MM.1S (cell line): ENCODE results near the gene MTMR2.

Experiments
- DNase-seq: peaks from one replicate; pipeline ENCODE4 v3.0.0-alpha.2; 2015
- H2AFZ ChIP-seq: fragments of 300-600 bp; sonication (generic); 2 replicates; pipeline ENCODE4 v1.6.0; 2016; ENCODE audit warnings: antibody characterized with exemption, low read length
- H3F3A ChIP-seq: fragments of 300-600 bp; sonication (generic); 2 replicates; pipeline ENCODE4 v1.6.1; 2016; ENCODE audit warnings: mild to moderate bottlenecking, antibody characterized with exemption, low read length, moderate library complexity, mixed read lengths; ENCODE audit not compliant: insufficient read depth
- H3K27ac ChIP-seq: fragments of 300-600 bp; sonication (generic); 2 replicates; pipeline ENCODE4 v1.5.1; 2016; ENCODE audit warnings: mild to moderate bottlenecking, low read length
- H3K27me3 ChIP-seq: fragments of 300-600 bp; sonication (generic); replicated peaks from 2 replicates; pipeline ENCODE4 v1.6.0; 2016; ENCODE audit warnings: low read length; ENCODE audit not compliant: insufficient read depth
- H3K36me3 ChIP-seq: fragments of 300-600 bp; sonication (generic); replicated peaks from 2 replicates; pipeline ENCODE4 v1.6.1; 2016; ENCODE audit warnings: mild to moderate bottlenecking, low read length, mixed read lengths; ENCODE audit not compliant: insufficient read depth
- H3K4me1 ChIP-seq: fragments of 300-600 bp; sonication (generic); 2 replicates; pipeline ENCODE4 v1.6.1; 2016; ENCODE audit warnings: low read length, mixed read lengths
- H3K4me2 ChIP-seq: fragments of 300-600 bp; sonication (generic); 2 replicates; pipeline ENCODE4 v1.6.0; 2016; ENCODE audit warnings: low read depth, low read length
- H3K4me3 ChIP-seq: fragments of 300-600 bp; sonication (generic); 2 replicates; pipeline ENCODE4 v1.5.1; 2016; ENCODE audit warnings: low read length, mixed read lengths
- H3K79me2 ChIP-seq: fragments of 300-600 bp; sonication (generic); 2 replicates; pipeline ENCODE4 v1.6.1; 2016; ENCODE audit warnings: mixed run types, low read length, mixed read lengths
- H3K9ac ChIP-seq: fragments of 300-600 bp; sonication (generic); 2 replicates; pipeline ENCODE4 v1.6.1; 2016; ENCODE audit warnings: low read length, mixed read lengths
- H3K9me2 ChIP-seq: fragments of 300-600 bp; sonication (generic); replicated peaks from 2 replicates; pipeline ENCODE4 v1.6.1; 2016; ENCODE audit warnings: mild to moderate bottlenecking, low read length, mixed read lengths; ENCODE audit not compliant: insufficient read depth
- H3K9me3 ChIP-seq: fragments of 300-600 bp; sonication (generic); replicated peaks from 2 replicates; pipeline ENCODE4 v1.6.1; 2016; ENCODE audit warnings: mild to moderate bottlenecking, low read length, mixed read lengths; ENCODE audit not compliant: insufficient read depth
- H4K20me1 ChIP-seq: fragments of 300-600 bp; sonication (generic); 2 replicates; pipeline ENCODE4 v1.6.1; 2016; ENCODE audit warnings: mild to moderate bottlenecking, low read length, moderate library complexity, mixed read lengths; ENCODE audit not compliant: insufficient read depth
- EZH2 ChIP-seq: fragments of 300-600 bp; sonication (generic); optimal IDR thresholded peaks from 2 replicates; pipeline ENCODE3; 2017; ENCODE audit warnings: low read depth, mild to moderate bottlenecking, antibody characterized with exemption, low read length, mixed read lengths
- EZH2phosphoT487 ChIP-seq: fragments of 300-600 bp; sonication (generic); IDR thresholded peaks from 2 replicates; pipeline ENCODE4 v1.6.1; 2018; ENCODE audit warnings: antibody characterized with exemption, low read length
- TF ChIP-seq, protein P1 (sequence below): fragments of 300-600 bp; sonication (generic); IDR thresholded peaks from 2 replicates; pipeline ENCODE4 v1.5.1; 2016; ENCODE audit warnings: antibody characterized with exemption, low read length, mixed read lengths

Gene MTMR2

DNA sequence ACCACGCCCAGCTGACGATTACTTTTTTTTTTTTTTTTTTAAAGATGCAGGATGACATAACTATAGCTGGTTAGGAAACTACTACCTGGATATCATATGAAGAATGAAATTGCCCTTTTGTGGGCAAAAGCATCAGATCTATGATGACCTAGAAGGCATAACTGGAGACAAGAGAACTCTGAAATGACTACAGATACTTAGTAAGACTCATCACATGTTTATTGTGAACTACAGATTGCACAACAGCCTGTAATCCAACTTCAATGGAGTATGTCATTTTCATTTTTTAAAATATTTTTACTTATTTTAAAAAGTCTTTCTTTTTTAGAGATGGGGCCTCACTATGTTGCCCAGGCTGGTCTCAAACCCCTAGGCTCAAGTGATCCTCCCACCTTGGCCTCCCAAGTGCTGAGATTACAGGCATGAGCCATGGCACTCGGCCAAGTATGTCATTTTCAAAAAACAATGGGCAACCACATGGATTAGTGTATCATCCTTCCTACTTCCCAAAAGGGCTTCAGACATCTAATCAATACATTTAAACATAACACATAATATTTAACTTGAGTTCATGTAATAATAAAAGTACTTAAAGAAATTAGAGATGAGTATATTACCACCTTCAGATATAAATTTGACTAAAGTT is 3.3 kb downstream of the MTMR2 start:
- Histone ChIP-seq H3K27me3 (no peaks in the 10 kb centered on the region), H3K4me2 (no peak overlapping the region), H3K9me2 (no peaks in the 10 kb centered on the region), H3K9me3 (no peaks in the 10 kb centered on the region), H3K36me3 (no peaks in the 10 kb centered on the region), H2AFZ (no peak overlapping the region), H3K9ac (no peak overlapping the region), H3K79me2 (peaks cover 12% of the 10 kb centered on the region; the same call in 1 of the 2 replicates), H3F3A (peaks cover 21% of the 10 kb centered on the region), H4K20me1 (no peaks in the 10 kb centered on the region), H3K27ac (no peak overlapping the region), H3K4me3 (no peak overlapping the region), H3K4me1 (0 out of 2 replicates have a peak, but pooled peaks cover 9% of the 10 kb centered on the region)
- DNase-seq = no peak
- TF ChIP-seq EZH2phosphoT487 (no peak), EZH2 (no peak)
- TF ChIP-seq, protein P1, sequence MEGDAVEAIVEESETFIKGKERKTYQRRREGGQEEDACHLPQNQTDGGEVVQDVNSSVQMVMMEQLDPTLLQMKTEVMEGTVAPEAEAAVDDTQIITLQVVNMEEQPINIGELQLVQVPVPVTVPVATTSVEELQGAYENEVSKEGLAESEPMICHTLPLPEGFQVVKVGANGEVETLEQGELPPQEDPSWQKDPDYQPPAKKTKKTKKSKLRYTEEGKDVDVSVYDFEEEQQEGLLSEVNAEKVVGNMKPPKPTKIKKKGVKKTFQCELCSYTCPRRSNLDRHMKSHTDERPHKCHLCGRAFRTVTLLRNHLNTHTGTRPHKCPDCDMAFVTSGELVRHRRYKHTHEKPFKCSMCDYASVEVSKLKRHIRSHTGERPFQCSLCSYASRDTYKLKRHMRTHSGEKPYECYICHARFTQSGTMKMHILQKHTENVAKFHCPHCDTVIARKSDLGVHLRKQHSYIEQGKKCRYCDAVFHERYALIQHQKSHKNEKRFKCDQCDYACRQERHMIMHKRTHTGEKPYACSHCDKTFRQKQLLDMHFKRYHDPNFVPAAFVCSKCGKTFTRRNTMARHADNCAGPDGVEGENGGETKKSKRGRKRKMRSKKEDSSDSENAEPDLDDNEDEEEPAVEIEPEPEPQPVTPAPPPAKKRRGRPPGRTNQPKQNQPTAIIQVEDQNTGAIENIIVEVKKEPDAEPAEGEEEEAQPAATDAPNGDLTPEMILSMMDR = no peak

DNA sequence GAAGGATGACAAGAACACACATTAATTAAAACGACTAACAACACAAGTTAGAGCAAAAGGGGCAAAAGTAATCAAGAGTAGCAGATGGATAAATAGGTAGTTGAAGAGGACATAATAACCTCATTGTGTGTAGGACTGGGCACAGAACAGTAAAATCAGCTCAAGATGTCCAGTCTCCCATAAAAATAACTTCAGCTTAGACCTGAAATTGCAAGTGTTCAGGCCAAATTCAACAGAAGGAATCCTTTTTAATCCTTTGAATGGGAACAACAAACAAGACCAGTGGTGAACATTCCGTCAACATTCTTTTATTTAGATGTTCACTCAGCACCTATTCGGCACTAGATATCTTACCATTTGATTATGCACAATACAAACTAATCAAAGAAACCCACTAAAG is 4.4 kb downstream of the MTMR2 start:
- H3K9me2 ChIP-seq = no peaks in the 10 kb centered on the region
- H3K9ac ChIP-seq = no peak overlapping the region
- H3K36me3 ChIP-seq = no peaks in the 10 kb centered on the region
- H3K9me3 ChIP-seq = no peaks in the 10 kb centered on the region
- no peak overlapping the region for H3K4me2 ChIP-seq
- H2AFZ ChIP-seq = no peak overlapping the region
- H3K79me2 ChIP-seq = peaks cover 12% of the 10 kb centered on the region; the same call in 1 of the 2 replicates
- no peak overlapping the region for H3K4me3 ChIP-seq
- H3K4me1 ChIP-seq = 0 out of 2 replicates have a peak, but pooled peaks cover 2% of the 10 kb centered on the region
- peaks cover 19% of the 10 kb centered on the region for H3F3A ChIP-seq
- no peak for DNase-seq
- no peak overlapping the region for H3K27ac ChIP-seq
- H3K27me3 ChIP-seq = no peaks in the 10 kb centered on the region
- no peak for TF ChIP-seq EZH2phosphoT487
- no peak for TF ChIP-seq EZH2
- TF ChIP-seq, protein P1 = no peak
- H4K20me1 ChIP-seq = no peaks in the 10 kb centered on the region

DNA sequence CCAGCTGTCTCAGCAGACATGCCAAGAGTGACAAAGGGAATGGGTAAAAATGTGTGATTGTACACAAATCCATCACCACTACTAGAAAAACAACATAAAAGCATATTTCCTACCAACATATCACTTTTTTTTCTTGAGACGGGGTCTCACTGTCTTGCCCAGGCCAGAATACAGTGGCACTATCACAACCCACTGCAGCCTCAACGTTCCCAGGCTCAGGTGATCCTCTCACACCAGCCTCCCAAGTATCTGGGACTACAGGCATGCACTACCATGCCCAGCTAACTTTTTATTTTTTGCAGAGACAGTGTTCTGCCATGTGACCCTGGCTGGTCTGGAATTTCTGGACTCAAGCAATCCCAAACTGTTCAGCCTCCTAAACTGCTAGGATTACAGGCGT is 5.2 kb downstream of the MTMR2 start:
- Histone ChIP-seq H3K79me2 (peaks cover 12% of the 10 kb centered on the region; the same call in 1 of the 2 replicates), H3K9ac (no peak overlapping the region), H3K4me3 (no peak overlapping the region), H3K9me2 (no peaks in the 10 kb centered on the region), H3K27ac (no peak overlapping the region), H2AFZ (no peak overlapping the region), H3K36me3 (no peaks in the 10 kb centered on the region), H3F3A (peaks cover 12% of the 10 kb centered on the region), H3K9me3 (no peaks in the 10 kb centered on the region), H3K4me1 (0 out of 2 replicates have a peak, but pooled peaks cover 2% of the 10 kb centered on the region), H3K27me3 (no peaks in the 10 kb centered on the region), H4K20me1 (no peaks in the 10 kb centered on the region), H3K4me2 (no peak overlapping the region)
- TF ChIP-seq EZH2 (no peak), EZH2phosphoT487 (no peak)
- TF ChIP-seq, protein P1 = no peak
- no peak for DNase-seq
